8988T (cell line): ENCODE results near the gene ARSA.
A peak's percentile ranks its signal among the peaks of the same experiment; 100 is the strongest.
"Not testable (repeated sequence)": the region's sequence is repeated elsewhere in the genome, so short reads cannot be mapped to it uniquely, and the experiment has no call there.

ENCODE experiments used
- DNase-seq: peaks from one replicate; pipeline ENCODE4 v3.0.0; 2011

Gene ARSA

GRCh38 chr22:50627642-50628542, at the start of gene ARSA:
TSS of gene ARSA (minus strand) at chr22:50628152. CDS start at chr22:50627779, 373 bp downstream.
- DNase-seq = no peak

- DNase-seq = no peak
Observed at GRCh38 chr22:50676661-50677492, 48.9 kb upstream of the ARSA start.

GRCh38 chr22:50676180-50676636, 48.3 kb upstream of the ARSA start:
- DNase-seq = no peak

- DNase-seq = no peak
Observed at GRCh38 chr22:50675553-50676179, 47.7 kb upstream of the ARSA start.

GRCh38 chr22:50674606-50675552, 46.9 kb upstream of the ARSA start:
- peak; percentile 75 for DNase-seq

- no peak for DNase-seq
Observed at GRCh38 chr22:50674130-50674500, 46.2 kb upstream of the ARSA start.

- no peak for DNase-seq
Observed at GRCh38 chr22:50673231-50674129, 45.5 kb upstream of the ARSA start.

- DNase-seq = no peak
Observed at GRCh38 chr22:50672471-50673230, 44.7 kb upstream of the ARSA start, which contains the start of gene SHANK3. TSS of gene SHANK3 (plus strand) at chr22:50672823.

- no peak for DNase-seq
Observed at GRCh38 chr22:50672041-50672440, 44.1 kb upstream of the ARSA start.

GRCh38 chr22:50671641-50672040, 43.7 kb upstream of the ARSA start:
- no peak for DNase-seq

- no peak for DNase-seq
Observed at GRCh38 chr22:50670914-50671538, 43.1 kb upstream of the ARSA start.

GRCh38 chr22:50670513-50670912, 42.6 kb upstream of the ARSA start:
- DNase-seq = no peak

GRCh38 chr22:50665738-50666137, 37.8 kb upstream of the ARSA start:
- no peak for DNase-seq

- no peak for DNase-seq
Observed at GRCh38 chr22:50665212-50665611, 37.3 kb upstream of the ARSA start.

- no peak for DNase-seq
Observed at GRCh38 chr22:50660306-50660705, 32.4 kb upstream of the ARSA start.

GRCh38 chr22:50659711-50660110, 31.8 kb upstream of the ARSA start:
- not testable (repeated sequence) for DNase-seq

GRCh38 chr22:50657925-50658324, 30.0 kb upstream of the ARSA start:
- DNase-seq = no peak

GRCh38 chr22:50656122-50657070, 28.4 kb upstream of the ARSA start:
- DNase-seq = peak; percentile 48
